NCI-H2196 (cell line): ENCODE results near the gene GPSM1.
"Not testable (repeated sequence)": the region's sequence is repeated elsewhere in the genome, so short reads cannot be mapped to it uniquely, and the experiment has no call there.

Experiments
- DNase-seq: peaks from one replicate; lab custom pipeline; 2025; ENCODE audit not compliant: unreplicated experiment; lab: John Stamatoyannopoulos, UW

Gene GPSM1

GRCh38 chr9:136343121-136343883 is 16.0 kb downstream of the GPSM1 start:
- no peak for DNase-seq

- no peak for DNase-seq
These were observed 16.5 kb downstream of the GPSM1 start for GRCh38 chr9:136343884-136344269.

GRCh38 chr9:136344544-136345280 is 17.4 kb downstream of the GPSM1 start:
- DNase-seq: no peak

GRCh38 chr9:136345281-136346156 is 18.2 kb downstream of the GPSM1 start:
- DNase-seq: no peak

DNA sequence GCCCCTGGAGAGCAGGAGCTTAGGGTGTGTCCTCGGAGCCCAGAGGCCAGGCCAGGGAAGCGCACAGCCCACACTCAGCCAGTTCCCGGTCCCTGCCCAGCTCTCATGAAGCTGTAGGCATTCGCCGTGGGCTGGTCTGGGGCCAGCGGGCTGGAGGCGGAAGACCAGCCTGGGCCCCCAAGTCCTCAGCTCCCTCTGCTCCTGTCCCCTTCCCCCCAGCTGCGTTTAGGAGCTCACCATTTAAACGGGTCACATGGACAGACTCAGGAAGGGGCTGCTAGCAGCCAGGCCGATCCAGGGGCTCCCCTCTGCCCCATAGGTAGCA is 18.8 kb downstream of the GPSM1 start:
- DNase-seq: no peak

- DNase-seq: no peak
These were observed 19.7 kb downstream of the GPSM1 start for GRCh38 chr9:136346927-136347465.

DNA sequence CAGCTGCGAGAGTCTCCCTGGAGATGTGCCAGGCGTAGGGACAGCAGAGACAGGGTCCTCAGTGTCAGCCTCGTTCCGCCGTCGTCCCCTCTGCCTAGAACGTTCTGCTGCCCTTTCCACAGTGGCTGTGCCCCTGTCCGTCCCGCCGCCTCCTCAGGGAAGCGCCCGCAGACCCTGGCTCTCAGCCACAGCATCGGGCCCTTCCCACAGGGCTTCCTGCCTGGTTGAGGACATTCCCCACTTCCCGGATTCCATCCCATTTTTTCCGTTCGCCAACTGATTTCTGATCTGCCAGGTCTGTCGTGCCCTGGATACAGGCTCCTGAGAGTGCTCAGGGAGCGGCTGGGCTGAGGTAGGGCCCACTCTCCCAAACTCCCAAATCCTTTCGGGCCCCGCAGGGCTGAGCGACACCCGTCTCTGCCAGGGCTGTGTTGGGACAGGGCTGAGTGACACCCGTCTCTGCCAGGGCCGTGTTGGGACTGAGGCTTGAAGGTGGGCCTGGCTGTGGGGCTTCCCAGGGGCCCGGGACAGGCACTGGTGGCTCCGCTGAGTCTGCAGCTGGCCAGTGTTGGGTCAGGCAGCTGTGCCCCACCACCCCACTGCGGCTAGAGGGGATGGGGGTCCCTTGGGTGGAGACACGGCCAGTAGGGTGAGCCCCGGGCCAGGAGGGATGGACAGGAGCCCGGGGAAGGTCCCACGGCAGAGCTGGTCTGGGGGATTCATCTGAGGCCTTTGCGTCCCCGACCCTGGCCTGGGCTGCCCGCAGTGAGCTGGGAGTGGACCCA is 20.3 kb downstream of the GPSM1 start:
- no peak for DNase-seq

- no peak for DNase-seq
These were observed 21.4 kb downstream of the GPSM1 start for GRCh38 chr9:136348691-136349090.

DNA sequence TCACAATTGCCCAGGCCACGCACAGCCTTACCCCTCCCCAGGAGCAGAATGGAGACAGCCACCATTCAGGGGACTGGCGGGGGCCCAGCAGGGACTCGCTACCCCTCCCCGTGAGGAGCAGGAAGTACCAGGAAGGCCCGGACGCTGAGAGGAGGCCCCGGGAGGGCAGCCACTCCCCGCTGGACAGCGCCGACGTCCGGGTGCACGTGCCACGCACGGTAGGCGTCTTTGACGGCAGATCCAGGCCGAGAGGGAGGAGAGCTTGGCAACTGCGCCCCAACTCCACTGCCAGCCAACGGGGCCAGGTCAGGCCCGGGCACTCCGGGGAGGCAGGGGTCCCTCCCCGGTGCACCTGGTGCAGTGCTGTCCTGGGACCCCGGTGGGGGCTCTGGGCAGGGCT is 22.2 kb downstream of the GPSM1 start:
- no peak for DNase-seq

GRCh38 chr9:136351252-136351800 is 24.0 kb downstream of the GPSM1 start:
- DNase-seq: no peak

- DNase-seq: not testable (repeated sequence)
These were observed 24.5 kb downstream of the GPSM1 start for GRCh38 chr9:136351868-136352267.

GRCh38 chr9:136352682-136353081 is 25.3 kb downstream of the GPSM1 start:
- no peak for DNase-seq

- DNase-seq: no peak
These were observed 25.7 kb downstream of the GPSM1 start for GRCh38 chr9:136353088-136353487.

- DNase-seq: no peak
These were observed 26.6 kb downstream of the GPSM1 start for GRCh38 chr9:136353757-136354488.

GRCh38 chr9:136354592-136355085 is 27.3 kb downstream of the GPSM1 start:
- no peak for DNase-seq

DNA sequence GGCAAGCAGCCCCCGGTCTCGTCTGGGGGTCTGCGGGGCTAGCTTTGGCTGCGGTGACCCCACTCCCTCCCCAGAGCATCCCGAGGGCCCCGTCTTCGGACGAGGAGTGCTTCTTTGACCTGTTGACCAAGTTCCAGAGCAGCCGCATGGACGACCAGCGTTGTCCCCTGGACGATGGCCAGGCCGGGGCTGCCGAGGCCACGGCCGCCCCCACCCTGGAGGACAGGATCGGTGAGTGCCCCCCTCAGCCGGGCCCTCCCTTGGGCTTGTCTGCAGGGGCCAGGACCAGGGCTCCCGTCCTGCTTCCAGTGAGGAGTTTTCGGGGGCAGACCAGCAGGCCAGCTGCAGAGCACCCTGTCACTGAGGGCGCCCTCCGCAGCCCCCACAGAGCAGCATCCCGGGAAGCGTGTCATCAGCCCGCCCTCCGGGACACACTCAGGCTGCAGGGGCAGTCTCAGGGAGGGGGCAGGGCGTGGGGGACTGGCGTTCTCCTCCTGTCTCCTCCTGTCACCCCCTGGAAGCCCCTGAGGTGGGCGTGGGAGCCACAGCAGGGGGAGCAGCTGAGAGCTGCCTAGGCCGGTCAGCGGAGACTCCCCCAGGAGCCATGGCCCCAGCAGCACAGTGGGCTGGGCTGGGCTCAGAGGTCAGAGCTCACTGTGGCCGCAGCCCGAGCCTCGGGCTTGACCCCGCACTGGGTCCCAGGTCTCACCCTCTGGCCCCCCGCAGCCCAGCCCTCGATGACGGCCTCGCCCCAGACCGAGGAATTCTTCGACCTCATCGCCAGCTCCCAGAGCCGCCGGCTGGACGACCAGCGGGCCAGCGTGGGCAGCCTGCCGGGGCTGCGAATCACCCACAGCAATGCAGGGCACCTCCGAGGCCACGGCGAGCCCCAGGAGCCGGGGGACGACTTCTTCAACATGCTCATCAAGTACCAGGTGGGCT is 28.5 kb downstream of the GPSM1 start:
- no peak for DNase-seq

- DNase-seq: no peak
These were observed 29.9 kb downstream of the GPSM1 start for GRCh38 chr9:136357202-136357725.

DNA sequence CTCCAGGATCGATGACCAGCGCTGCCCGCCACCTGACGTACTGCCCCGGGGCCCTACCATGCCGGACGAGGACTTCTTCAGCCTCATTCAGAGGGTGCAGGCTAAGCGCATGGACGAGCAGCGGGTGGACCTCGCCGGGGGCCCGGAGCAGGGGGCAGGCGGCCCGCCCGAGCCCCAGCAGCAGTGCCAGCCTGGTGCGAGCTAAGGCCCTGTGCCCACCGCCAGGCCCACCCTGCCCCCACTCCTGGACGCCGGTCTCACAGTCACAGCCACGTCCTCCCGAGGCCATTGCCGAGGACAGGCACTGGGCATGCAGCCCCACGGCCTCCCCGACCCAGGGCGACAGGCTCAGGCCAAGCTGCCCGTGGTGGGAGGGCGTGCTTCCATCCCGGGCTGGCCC is 30.7 kb downstream of the GPSM1 start:
- DNase-seq: no peak
